Tibial nerve (tissue), 3 donors: ENCODE measurements around the gene ZNF423.

Experiments used
- POLR2A ChIP-seq, 2 donors: fragments of 450-650 bp; IDR thresholded peaks; one replicate each; pipeline ENCODE4 v1.6.1; 2017; ENCODE audit warnings: antibody characterized with exemption in 2 of 2, mild to moderate bottlenecking in 2 of 2, moderate library complexity in 2 of 2
- TF ChIP-seq, protein P1 (sequence below), 5 experiments: fragments of 200-600 bp in 3 of 5; fragments of 450-650 bp in 2 of 5; sonication (generic) in 3 of 5; IDR thresholded peaks; one replicate each; pipeline ENCODE4 v1.5.1; 2016 to 2019; ENCODE audit warnings: antibody characterized with exemption in 5 of 5, mild to moderate bottlenecking in 3 of 5, moderate library complexity in 2 of 5

DNA sequence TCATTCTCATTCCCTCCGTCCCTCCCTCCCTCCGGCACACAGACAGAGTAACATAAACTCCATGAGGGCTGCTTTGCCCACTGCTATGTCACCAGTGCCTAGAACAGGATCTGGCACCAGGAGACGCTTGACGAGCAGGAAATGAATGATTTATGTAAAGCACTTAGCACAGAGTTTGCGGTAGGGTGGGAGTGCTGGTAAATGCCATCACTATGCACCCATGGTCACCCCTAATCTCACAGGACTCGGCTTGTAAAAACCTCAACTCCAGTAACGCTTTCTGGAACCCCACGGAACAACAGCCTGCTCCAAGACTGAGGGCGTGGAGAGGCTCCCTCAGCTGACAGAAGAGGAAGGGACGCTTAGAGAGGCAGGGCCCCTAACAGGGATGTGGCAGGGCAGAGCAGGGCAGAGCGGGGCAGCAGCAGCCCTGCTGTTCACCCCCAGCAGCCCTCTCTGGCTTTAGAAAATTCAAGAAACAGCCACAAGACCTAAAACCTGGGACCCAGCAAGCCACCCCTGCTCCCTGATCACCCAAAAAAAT is 325.4 kb downstream of the ZNF423 start:
- TF ChIP-seq, protein P1, sequence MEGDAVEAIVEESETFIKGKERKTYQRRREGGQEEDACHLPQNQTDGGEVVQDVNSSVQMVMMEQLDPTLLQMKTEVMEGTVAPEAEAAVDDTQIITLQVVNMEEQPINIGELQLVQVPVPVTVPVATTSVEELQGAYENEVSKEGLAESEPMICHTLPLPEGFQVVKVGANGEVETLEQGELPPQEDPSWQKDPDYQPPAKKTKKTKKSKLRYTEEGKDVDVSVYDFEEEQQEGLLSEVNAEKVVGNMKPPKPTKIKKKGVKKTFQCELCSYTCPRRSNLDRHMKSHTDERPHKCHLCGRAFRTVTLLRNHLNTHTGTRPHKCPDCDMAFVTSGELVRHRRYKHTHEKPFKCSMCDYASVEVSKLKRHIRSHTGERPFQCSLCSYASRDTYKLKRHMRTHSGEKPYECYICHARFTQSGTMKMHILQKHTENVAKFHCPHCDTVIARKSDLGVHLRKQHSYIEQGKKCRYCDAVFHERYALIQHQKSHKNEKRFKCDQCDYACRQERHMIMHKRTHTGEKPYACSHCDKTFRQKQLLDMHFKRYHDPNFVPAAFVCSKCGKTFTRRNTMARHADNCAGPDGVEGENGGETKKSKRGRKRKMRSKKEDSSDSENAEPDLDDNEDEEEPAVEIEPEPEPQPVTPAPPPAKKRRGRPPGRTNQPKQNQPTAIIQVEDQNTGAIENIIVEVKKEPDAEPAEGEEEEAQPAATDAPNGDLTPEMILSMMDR (IDR thresholded peaks at IDR 0.05) = no peak
- no peak for TF ChIP-seq POLR2A (IDR thresholded peaks at IDR 0.05)
